Astrocyte (in vitro differentiated cells and primary cell): ENCODE data around the gene KIF14. TPM values are rescaled to one million over a fixed set of nuclear protein-coding genes. Genes with fewer than 3 reads are reported as not detected.

ENCODE experiments used
- DNase-seq: peaks from one replicate; pipeline ENCODE4 v3.0.0-alpha.2; 2010; ENCODE audit warnings: low read depth
- FAIRE-seq: peaks from 2 replicates; lab custom pipeline; 2011; peaks lifted over from hg19 to GRCh38; lab: Jason Lieb, UNC
- H2AFZ ChIP-seq: 2 replicates; pipeline ENCODE4 v1.6.0; 2012; ENCODE audit warnings: low read depth, low read length, inconsistent platforms
- H3K27ac ChIP-seq: 2 replicates; pipeline ENCODE4 v1.5.1; 2011; ENCODE audit warnings: low read depth, low read length, inconsistent platforms
- H3K27me3 ChIP-seq: 2 replicates; pipeline ENCODE4 v1.6.0; 2011; ENCODE audit warnings: low read length, inconsistent platforms; ENCODE audit not compliant: insufficient read depth
- H3K36me3 ChIP-seq: 2 replicates; pipeline ENCODE4 v1.5.1; 2011; ENCODE audit warnings: low read length, inconsistent platforms; ENCODE audit not compliant: insufficient read depth
- H3K4me1 ChIP-seq: 2 replicates; pipeline ENCODE4 v1.5.1; 2011; ENCODE audit warnings: low read length, inconsistent platforms; ENCODE audit not compliant: insufficient read depth
- H3K4me2 ChIP-seq: 2 replicates; pipeline ENCODE4 v1.6.0; 2012; ENCODE audit warnings: low read length, inconsistent platforms
- H3K4me3 ChIP-seq: 2 replicates; pipeline ENCODE4 v1.5.1; 2011; ENCODE audit warnings: low read depth, mild to moderate bottlenecking, low read length, inconsistent platforms; ENCODE audit not compliant: insufficient read depth
- H3K79me2 ChIP-seq: 2 replicates; pipeline ENCODE4 v1.6.0; 2012; ENCODE audit warnings: mild to moderate bottlenecking, low read length, inconsistent platforms; ENCODE audit not compliant: insufficient read depth
- H3K9ac ChIP-seq: 2 replicates; pipeline ENCODE4 v1.6.0; 2012; ENCODE audit warnings: mild to moderate bottlenecking, low read length, inconsistent platforms
- H3K9me3 ChIP-seq: 2 replicates; pipeline ENCODE4 v1.5.1; 2012; ENCODE audit warnings: low read depth, mild to moderate bottlenecking, low read length, inconsistent platforms; ENCODE audit not compliant: insufficient read depth
- H4K20me1 ChIP-seq: 2 replicates; pipeline ENCODE4 v1.6.0; 2012; ENCODE audit warnings: low read length, inconsistent platforms; ENCODE audit not compliant: insufficient read depth
- H3K27ac Mint-ChIP-seq: one replicate; pipeline ENCODE4 v1.8.0; 2021; ENCODE audit warnings: mild to moderate bottlenecking, mixed read lengths; ENCODE audit not compliant: unreplicated experiment
- H3K27me3 Mint-ChIP-seq: one replicate; pipeline ENCODE4 v1.8.0; 2021; ENCODE audit warnings: low read depth, mixed read lengths; ENCODE audit not compliant: unreplicated experiment
- H3K36me3 Mint-ChIP-seq: one replicate; pipeline ENCODE4 v1.8.0; 2021; ENCODE audit warnings: low read depth, mixed read lengths; ENCODE audit not compliant: unreplicated experiment
- H3K4me1 Mint-ChIP-seq: one replicate; pipeline ENCODE4 v1.8.0; 2021; ENCODE audit warnings: low read depth, mixed read lengths; ENCODE audit not compliant: unreplicated experiment
- H3K4me3 Mint-ChIP-seq: one replicate; pipeline ENCODE4 v1.8.0; 2021; ENCODE audit warnings: mild to moderate bottlenecking, moderate library complexity, mixed read lengths; ENCODE audit not compliant: unreplicated experiment
- H3K9me3 Mint-ChIP-seq: one replicate; pipeline ENCODE4 v1.8.0; 2021; ENCODE audit warnings: mild to moderate bottlenecking, mixed read lengths; ENCODE audit not compliant: unreplicated experiment
- EZH2 ChIP-seq: IDR thresholded peaks from 2 replicates; pipeline ENCODE4 v1.6.1; 2012; ENCODE audit warnings: mild to moderate bottlenecking, low read length, inconsistent platforms; ENCODE audit not compliant: insufficient read depth
- total RNA-seq: library from RNA; stranded (reverse); gene quantifications from 2 replicates; pipeline ENCODE4 v1.2.1, GENCODE V29; 2021
- TF ChIP-seq, protein P1 (sequence below): IDR thresholded peaks from 2 replicates; pipeline ENCODE4 v1.5.1; 2011; ENCODE audit warnings: low read depth, mild to moderate bottlenecking, inconsistent platforms, low read length, moderate library complexity; ENCODE audit not compliant: insufficient read depth

The KIF14 gene
- total RNA-seq, 1 donor from 2014 or later: 2.1 TPM

DNA sequence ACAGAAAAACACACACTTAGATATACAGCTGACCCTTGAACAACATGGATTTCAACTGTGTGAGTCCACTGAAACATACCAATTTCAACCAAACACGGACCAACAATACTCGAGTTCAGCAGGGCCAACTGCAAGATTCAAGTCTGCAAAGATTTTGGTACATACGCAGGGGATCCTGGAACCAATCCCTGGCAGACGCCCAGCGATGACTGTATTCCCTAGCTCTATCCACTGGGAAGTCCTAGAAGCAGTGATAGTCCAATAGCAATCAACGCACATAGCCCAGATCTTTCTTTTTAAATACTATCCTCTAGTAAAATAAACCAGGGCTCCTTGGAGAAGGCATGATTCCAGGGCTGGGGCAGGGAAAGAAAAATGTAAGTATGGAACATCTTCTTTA lies 40.2 kb upstream of the KIF14 start:
- Histone ChIP-seq H4K20me1 (no peaks in the 10 kb centered on the region), H3K79me2 (peaks cover 9% of the 10 kb centered on the region), H3K27ac (no peak overlapping the region), H3K27me3 (no peaks in the 10 kb centered on the region), H3K9ac (no peak overlapping the region), H3K9me3 (no peaks in the 10 kb centered on the region), H3K4me3 (no peak overlapping the region), H3K4me1 (peaks cover 8% of the 10 kb centered on the region), H3K4me2 (no peak overlapping the region), H2AFZ (no peak overlapping the region), H3K36me3 (peaks cover 7% of the 10 kb centered on the region)
- no peaks in the 10 kb centered on the region for H3K27me3 Mint-ChIP-seq
- peaks cover 16% of the 10 kb centered on the region for H3K4me1 Mint-ChIP-seq
- peaks cover 17% of the 10 kb centered on the region for H3K36me3 Mint-ChIP-seq
- H3K27ac Mint-ChIP-seq: no peak overlapping the region
- no peak for FAIRE-seq
- H3K9me3 Mint-ChIP-seq: no peaks in the 10 kb centered on the region
- no peak overlapping the region for H3K4me3 Mint-ChIP-seq
- TF ChIP-seq, protein P1, sequence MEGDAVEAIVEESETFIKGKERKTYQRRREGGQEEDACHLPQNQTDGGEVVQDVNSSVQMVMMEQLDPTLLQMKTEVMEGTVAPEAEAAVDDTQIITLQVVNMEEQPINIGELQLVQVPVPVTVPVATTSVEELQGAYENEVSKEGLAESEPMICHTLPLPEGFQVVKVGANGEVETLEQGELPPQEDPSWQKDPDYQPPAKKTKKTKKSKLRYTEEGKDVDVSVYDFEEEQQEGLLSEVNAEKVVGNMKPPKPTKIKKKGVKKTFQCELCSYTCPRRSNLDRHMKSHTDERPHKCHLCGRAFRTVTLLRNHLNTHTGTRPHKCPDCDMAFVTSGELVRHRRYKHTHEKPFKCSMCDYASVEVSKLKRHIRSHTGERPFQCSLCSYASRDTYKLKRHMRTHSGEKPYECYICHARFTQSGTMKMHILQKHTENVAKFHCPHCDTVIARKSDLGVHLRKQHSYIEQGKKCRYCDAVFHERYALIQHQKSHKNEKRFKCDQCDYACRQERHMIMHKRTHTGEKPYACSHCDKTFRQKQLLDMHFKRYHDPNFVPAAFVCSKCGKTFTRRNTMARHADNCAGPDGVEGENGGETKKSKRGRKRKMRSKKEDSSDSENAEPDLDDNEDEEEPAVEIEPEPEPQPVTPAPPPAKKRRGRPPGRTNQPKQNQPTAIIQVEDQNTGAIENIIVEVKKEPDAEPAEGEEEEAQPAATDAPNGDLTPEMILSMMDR: no peak
- no peak for TF ChIP-seq EZH2
- no peak for DNase-seq

DNA sequence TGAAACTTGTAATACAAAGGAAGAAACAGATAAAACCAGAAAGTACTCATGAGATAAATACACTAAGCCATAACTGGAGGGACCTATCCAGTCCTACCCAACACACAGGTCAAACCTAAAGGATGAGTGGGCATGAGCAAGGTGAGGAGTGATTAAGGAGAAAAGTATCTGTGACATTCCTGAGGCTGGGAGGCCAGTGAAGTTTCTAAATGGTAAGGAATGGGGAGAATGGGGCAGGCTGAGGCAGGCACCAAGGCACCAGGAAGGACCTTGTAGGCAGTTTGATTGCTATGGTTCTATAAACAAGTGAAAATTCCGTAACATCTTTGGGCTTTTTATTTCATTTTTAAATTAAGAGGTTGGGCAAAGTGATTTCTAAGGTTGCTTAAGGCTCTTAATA lies 38.7 kb upstream of the KIF14 start:
- H3K27ac ChIP-seq: peak overlapping the region; percentile 64

More for the DNA sequence above, 38.7 kb upstream of the KIF14 start:
- Histone ChIP-seq H3K4me2 (peak overlapping the region; percentile 26), H3K9ac (no peak overlapping the region), H3K27me3 (no peaks in the 10 kb centered on the region), H2AFZ (no peak overlapping the region), H3K9me3 (no peaks in the 10 kb centered on the region), H3K36me3 (peaks cover 7% of the 10 kb centered on the region), H3K4me3 (no peak overlapping the region), H3K4me1 (peaks cover 8% of the 10 kb centered on the region), H3K79me2 (peaks cover 2% of the 10 kb centered on the region), H4K20me1 (no peaks in the 10 kb centered on the region)
- H3K9me3 Mint-ChIP-seq: no peaks in the 10 kb centered on the region
- H3K4me1 Mint-ChIP-seq: peaks cover 27% of the 10 kb centered on the region
- H3K4me3 Mint-ChIP-seq: no peak overlapping the region
- FAIRE-seq: no peak
- peak overlapping the region; percentile 95 for H3K27ac Mint-ChIP-seq
- H3K27me3 Mint-ChIP-seq: no peaks in the 10 kb centered on the region
- peak; percentile 63 for DNase-seq
- H3K36me3 Mint-ChIP-seq: peaks cover 17% of the 10 kb centered on the region
- TF ChIP-seq, protein P1: no peak
- TF ChIP-seq EZH2: no peak
